SU-DHL-6 (cell line): ENCODE measurements around the gene NDUFS3.

Experiments
- EZH2phosphoT487 ChIP-seq: fragments of 200-600 bp; sonication (generic), shearing (Covaris generic); conservative IDR thresholded peaks from 2 replicates; pipeline ENCODE4 v1.6.1; 2018; ENCODE audit warnings: mild to moderate bottlenecking, antibody characterized with exemption, low read length, moderate library complexity, mixed read lengths
- TF ChIP-seq, protein P1 (sequence below): fragments of 200-600 bp; sonication (generic); IDR thresholded peaks from one replicate; pipeline ENCODE4 v1.5.1; 2017; ENCODE audit warnings: antibody characterized with exemption, mild to moderate bottlenecking, low read length, moderate library complexity; ENCODE audit not compliant: insufficient read depth, poor library complexity, severe bottlenecking

- TF ChIP-seq, protein P1, sequence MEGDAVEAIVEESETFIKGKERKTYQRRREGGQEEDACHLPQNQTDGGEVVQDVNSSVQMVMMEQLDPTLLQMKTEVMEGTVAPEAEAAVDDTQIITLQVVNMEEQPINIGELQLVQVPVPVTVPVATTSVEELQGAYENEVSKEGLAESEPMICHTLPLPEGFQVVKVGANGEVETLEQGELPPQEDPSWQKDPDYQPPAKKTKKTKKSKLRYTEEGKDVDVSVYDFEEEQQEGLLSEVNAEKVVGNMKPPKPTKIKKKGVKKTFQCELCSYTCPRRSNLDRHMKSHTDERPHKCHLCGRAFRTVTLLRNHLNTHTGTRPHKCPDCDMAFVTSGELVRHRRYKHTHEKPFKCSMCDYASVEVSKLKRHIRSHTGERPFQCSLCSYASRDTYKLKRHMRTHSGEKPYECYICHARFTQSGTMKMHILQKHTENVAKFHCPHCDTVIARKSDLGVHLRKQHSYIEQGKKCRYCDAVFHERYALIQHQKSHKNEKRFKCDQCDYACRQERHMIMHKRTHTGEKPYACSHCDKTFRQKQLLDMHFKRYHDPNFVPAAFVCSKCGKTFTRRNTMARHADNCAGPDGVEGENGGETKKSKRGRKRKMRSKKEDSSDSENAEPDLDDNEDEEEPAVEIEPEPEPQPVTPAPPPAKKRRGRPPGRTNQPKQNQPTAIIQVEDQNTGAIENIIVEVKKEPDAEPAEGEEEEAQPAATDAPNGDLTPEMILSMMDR, result no peak
- TF ChIP-seq EZH2phosphoT487, result no peak
Observed at GRCh38 chr11:47592970-47593369, 14.1 kb downstream of the NDUFS3 start.
